HG02642 (cell line): Measurements from ENCODE around the gene FGD6.
A peak's percentile ranks its signal among the peaks of the same experiment; 100 is the strongest.
"Not testable (repeated sequence)": the region's sequence is repeated elsewhere in the genome, so short reads cannot be mapped to it uniquely, and the experiment has no call there.

ENCODE experiments used
- ATAC-seq: cut with Tn5 transposase; IDR thresholded peaks from one replicate; pipeline ENCODE4 v1.9.1; 2021; ENCODE audit warnings: mild to moderate bottlenecking; ENCODE audit not compliant: unreplicated experiment, poor library complexity

Gene FGD6

DNA sequence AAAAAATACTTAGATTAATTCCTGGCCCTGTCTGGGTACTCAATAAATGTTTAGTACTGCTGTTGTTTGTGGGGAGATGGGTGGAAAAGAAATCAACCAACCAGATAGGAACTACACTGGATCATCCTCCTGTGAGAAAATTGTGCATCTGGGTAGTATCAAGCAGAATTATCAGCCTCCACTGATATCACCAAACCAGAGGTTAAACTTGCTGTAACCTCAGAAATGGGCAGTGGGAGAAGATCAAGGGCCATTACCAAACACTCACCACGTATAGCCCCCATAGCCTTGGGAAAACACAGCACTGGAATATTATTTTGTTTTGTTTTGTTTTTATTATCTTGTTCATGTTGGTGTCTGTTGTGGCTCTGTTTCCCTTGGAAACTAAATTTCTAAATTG is 20.0 kb upstream of the FGD6 start:
- no peak for ATAC-seq

DNA sequence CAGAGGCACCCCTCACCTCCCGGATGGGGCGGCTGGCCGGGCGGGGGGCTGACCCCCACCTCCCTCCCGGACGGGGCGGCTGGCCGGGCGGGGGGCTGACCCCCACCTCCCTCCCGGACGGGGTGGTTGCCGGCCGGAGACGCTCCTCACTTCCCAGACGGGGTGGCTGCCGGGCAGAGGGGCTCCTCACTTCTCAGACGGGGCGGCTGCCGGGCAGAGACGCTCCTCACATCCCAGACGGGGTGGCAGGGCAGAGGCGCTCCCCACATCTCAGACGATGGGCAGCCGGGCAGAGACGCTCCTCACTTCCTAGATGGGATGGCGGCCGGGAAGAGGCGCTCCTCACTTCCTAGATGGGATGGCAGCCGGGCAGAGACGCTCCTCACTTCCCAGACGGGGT is 18.4 kb upstream of the FGD6 start:
- ATAC-seq = not testable (repeated sequence)

DNA sequence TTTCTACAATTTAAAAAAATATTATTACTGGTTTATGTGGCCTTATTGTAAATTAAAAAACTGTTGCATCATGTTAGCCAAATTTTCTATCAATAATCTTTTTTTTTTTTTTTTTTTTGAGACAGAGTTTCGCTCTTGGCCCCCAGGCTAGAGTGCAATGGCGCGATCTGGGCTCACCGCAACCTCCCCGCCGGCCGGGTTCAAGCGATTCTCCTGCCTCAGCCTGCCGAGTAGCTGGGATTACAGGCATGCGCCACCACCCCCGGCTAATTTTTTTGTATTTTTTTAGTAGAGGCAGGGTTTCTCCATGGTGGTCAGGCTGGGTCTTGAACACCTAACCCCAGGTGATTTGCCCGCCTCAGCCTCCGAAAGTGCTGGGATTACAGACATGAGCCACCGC is 16.9 kb upstream of the FGD6 start:
- ATAC-seq = not testable (repeated sequence)

DNA sequence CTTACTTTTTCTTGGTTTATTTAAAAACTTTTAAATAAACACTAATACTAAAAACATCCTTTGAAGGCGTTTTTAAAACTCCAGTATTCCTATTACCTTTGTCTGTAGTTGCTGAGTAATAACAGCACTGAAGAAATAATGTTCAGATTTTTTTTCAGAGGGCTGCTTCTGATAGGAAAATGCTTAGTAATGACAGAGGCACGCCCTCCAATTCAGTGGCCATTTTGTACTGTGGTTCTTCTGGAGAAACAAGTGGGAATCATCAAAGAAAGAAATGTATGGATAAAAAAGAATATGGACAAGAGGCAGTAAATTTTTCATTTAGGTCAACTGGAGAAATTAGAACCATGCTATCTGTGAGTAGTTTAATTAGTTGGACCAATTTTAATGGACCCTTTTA is 13.9 kb upstream of the FGD6 start:
- no peak for ATAC-seq

DNA sequence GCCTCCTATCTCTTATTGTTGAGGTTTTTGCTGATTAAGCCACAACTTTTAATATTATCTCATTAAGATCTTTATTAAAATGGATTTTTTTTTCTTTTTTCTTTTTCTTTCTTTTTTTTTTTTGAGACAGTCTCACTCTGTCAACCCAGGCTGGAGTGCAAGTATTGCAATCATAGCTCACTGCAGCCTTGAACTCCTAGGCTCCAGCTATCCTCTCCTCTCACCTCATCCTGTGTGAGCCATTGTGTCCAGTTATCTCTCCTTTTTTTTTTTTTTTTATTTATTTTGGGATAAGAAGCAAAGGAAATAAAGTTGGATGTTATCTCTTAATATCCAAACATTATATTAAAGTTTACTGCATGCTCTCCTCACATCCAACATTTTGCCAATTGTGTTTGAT is 13.0 kb upstream of the FGD6 start:
- ATAC-seq = no peak

DNA sequence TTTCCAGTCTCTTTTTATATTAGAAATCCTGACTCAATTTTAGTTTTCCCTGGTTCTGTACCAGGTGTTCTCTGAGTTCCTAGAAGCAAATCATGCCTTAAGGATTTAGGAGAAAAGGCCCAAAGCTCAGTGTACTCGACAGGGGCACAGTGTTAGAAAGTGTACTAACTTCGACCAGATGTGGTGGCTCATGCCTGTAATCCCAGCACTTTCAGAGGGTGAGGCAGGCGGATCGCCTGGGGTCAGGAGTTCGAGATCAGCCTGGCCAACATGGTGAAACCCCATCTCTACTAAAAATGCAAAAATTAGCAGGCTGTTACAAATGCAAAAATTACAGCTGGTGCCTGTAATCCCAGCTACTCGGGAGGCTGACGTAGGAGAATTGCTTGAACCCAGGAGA is 12.4 kb upstream of the FGD6 start:
- no peak for ATAC-seq

DNA sequence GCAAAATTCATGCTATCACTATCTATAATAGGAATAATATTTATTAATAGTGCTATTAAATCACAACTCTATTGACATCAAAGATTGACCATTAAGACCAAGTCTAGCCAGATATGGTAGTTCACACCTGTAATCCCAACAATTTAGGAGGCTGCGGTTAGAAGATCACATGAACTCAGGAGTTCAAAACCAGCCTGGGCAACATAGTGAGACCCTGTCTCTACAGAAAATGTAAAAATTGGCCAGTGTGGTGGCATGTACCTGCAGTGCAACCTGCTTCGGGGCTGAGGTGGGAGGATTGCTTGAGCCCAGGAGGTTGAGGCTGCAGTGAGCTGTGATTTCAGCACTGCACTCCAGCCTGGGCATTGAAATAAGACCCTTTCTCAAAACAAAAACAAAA is 11.3 kb upstream of the FGD6 start:
- no peak for ATAC-seq

DNA sequence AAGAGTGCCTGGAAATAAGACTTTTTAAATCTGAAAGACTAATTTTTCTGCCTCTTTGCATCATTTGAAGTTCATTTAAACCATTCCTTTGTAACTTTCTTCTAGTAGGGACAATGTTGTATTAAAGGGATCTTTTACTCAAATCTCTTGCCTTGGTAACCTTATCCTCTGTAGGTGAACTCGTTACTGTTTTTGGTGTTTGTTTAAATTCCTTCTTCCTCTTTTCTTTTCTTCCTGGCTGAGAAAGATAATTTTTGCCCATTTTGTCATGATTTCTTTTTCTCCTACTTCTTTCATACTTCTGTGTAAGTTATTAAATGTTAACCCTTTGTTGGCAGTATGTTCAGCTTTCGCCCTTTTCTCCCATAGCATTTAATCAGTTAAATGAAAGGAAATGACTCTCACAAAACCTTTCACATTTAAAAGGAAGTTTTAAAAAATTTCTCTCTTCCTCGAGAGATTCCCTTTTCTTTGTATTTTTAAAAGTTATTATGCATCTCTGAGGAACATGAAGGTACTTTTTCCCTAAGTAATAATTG is 10.6 kb upstream of the FGD6 start:
- ATAC-seq = no peak

DNA sequence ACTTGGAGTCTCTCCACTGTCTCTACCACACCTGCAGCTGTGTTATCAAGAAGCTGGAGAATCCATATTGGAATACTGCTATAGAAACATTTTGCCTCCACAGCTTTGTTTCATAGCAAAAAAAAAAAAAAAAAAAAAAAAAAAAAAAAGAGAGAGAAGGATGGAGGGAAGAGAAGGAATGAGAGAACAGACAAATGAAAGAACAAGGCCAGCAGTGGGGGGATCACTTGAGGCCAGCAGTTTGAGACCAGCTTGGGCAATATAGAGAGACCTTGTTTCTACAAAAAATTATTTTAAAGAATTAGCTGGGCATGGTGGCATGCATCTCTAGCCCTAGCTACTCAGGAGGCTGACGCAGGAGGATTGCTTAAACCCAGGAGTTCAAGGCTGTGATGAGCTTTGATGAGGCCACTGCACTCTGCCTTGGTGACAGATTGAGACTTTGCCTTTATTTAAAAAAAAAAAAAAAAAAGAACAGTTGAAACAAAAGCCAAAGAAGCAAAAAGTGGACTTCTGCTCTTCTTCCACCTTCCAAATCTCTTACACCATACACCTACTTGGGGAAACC is 8.5 kb upstream of the FGD6 start:
- ATAC-seq = no peak

DNA sequence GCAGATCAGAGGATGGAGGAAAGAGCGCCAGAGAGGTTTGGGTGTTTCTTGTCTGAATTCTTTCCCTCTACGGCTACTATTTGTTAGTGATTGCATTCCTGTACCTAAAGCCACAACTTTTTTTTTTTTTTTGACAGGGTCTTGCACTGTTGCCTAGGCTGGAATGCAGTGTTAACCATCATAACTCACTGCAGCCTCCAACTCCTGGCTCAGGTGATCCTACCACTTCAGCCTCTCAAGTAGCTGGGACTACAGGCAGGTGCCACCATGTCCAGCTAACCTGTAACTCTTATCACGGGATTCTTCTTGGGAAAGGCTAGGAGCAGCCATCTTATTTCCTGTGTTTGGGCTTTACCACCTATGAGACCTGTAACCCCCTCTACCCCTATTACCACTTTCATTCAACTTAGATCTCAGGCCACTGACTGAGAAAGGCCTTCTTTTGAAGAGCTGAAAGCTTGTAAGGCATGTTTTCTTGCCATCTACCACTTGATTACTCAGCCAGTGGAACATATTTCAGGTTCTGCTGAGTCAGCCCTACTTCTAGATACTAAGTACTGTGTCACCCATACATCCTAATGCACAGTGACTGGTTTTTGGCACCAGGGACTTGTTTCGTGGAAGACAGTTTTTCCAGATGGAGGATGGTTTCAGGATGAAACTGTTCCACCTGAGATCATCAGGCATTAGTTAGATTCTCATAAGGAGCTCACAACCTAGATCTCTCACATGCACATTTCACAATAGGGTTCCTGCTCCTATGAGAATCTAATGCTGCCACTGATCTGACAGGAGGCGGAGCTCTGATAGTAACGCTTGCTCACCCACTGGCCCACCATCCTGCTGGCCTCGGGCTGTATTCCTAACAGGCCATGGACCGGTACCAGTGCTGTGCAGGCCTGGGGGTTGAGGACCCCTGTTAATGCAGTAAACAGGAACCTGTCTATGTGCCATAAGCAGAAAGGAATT is 7.2 kb upstream of the FGD6 start:
- no peak for ATAC-seq

DNA sequence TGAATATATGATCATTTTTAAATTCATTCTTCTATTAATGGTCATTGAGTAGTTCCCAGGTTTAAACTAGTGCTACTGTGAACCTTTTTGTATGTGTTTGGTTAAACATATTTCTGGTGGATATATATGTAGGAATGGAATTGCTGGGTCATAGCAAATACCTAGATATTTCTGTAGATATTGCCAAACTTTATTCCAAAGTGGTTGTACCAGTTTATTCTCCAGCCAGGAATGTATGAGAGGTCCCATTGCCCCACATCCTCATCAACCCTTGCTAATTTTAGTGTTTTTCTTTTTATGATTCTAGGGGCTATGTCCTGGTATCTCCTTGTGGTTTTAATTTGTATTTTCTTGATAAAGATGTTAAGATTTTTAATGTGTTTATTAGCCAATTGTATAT is 3.5 kb upstream of the FGD6 start:
- ATAC-seq = no peak

DNA sequence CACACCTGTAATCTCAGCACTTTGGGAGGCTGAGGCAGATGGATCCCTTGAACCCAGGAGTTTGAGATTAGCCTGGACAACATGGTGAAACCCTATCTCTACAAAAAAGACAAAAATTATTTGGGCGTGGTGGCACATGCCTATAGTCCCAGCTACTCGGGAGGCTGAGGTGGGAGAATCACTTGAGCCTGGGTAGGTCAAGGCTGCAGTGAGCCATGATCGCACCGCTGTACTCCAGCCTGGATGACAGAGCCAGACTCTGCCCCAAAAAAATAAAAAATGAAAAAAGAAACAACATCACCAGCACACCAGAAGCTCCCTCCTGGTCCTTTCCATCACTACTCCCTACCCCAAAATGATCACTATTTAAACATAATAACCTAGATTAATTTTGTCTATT is 2.9 kb upstream of the FGD6 start:
- ATAC-seq = no peak

DNA sequence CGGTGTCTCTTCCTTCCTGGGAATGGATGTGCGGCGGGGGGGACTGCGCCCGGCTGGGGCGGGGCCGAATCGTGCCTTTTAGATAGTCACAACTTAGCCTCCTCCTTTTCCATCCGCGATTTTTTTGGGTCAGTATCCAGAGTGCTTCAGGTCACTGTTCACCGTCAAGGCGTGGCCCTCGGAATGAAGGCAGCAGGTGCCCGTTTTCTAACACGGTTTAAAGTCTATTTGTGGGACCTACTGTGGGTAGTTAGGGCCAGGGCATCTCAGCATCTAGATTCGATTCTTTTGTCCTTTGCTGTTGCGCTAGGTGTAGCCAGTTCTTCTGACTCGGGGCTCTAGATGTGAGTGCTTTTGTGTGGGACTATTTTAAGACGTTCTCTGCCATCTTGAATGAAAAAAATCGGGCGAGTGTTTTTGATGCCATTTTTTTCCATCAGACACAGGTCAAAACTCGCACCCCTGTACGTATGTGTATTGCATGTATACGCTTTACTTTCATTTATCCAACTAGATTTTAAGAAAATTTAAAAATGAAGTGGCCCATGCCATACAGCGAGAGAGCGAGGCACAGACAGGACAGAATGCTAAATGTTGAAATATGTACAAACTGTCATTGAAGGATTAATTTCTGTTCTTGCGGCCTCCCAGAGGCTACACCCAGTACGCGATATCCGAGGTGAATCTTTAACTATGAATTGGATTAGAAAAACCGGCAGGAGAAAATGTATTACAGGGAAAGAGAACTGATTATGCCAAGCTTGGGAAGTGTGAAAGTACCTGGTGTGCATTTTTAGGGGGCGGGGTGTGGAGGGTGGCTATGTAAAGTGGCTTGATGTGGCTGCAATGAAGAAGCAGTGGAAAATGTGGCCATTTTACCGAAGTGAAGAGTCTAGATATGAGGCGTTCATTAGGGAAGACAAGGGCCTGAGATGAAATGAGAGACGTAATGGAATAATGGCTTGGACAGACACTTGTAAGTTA is 1.2 kb upstream of the FGD6 start:
- no peak for ATAC-seq

DNA sequence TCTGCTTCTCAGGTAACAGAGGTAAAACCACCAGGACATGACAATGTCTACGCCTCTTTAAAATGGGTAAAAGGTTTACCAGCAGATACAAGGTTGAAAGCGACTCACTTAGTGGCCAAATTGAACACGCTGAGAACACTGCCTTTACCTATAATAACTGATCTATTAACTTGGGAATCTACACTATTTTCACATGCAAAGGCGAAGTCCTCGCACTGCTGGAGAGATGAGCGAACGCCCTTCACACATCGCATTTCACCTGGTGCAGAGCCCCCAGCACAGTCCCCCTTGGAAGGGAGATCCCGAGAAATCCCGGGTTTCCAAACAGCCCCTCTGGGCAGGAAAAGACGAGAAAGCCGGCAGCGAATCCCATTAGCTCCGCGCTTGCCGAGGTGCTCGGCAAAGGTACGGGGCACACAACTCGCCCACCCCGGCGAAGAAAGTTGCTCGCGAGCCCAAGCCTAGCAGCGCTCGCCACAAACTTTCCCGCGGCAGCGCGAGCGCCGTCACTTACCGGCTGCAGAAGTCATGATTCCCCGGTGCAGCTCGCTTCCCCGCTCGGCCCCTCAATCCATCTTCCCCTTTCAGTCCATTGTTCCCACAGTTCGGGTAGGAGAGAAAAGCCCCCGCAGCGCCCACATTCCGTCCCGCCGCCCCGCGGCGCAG is 423 bp downstream of the FGD6 start:
- peak; percentile 32 for ATAC-seq

DNA sequence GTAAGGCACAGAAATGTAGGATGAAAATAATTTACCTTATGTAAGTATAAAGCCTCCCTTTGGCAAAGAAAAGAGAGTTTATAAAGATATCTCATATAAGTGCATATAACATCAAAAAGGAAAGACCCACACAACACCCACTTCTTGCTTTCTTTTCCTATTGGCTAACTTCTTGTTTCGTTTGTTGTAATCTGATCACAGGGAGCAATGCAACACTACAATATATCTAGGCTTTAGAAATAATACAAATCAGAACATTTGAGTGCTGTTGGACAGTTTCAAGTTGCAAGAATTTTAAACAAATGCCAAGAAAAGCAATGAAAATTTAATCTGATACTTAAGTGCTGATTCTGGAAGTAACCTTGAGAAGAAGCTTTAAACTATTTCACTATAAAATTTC is 1.3 kb downstream of the FGD6 start:
- ATAC-seq = no peak

DNA sequence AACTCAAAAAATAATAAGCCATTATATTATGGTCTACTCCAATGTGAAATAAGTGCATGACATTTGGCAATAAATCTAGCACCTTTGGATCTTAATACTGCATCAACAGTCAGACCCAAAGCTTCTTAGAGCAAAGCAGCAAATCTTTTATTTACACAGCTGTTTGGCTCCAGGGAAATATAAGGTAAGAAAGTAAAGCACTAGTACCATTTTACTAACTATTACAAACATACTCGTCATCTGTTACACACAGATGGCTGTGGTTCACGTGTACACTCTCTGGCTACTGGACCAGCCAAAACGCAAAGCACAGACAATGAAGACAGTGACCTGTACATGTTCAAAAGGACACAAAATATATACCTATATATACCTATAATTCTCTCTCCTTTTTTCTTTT is 2.8 kb downstream of the FGD6 start:
- ATAC-seq = no peak

DNA sequence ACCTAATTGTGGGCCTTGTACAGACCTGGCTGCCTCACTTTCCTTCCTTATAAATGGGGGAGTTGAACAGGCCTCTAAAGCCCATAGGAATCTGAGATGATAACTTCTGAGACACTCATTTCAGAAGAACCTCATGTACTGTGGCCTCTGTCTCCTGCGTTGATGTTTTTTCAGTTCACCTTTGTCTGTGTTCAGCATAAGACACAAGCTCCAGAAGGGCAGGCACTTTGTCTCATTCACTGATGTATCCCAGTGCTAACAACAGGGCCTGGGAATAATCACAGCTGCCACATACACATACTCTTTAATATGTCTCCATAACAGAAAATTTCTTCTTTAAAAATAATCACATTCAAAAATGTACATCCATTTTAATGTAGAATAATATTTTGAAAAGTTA is 3.3 kb downstream of the FGD6 start:
- ATAC-seq = no peak

DNA sequence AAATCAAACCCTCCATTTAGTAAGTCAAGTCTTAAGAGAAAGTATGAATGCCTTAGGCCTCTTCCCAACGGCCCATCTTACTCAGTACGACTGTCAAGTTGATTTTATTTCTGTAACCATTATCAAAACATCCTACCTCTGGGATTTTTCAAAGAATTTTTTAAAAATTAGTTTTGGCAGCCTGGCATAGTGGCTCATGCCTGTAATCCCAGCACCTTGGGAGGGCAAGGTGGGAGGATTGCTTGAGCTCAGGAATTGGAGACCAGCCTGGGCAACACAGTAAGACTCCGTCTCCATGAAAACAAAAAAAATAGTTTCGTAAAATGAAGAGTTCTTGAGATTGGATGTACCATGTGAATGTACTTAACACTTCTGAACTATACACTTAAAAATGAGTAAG is 4.1 kb downstream of the FGD6 start:
- no peak for ATAC-seq

DNA sequence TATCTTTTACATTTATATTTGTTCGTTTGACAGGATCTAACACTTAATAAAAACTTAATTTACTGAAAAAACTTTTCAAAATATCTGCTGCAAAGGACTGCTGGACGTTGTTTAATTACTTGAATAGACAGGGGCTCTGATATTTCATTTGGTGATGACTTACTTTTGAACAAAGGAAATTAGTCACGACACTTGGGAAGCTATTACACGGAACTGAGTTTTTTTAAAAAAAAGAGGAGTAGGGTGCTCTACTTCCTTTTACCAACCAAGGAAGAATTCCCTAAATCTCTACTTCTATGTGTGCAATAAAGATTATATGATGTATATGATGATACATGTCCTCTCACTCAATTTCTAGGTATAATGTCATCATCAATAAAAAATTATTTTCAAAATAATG is 4.7 kb downstream of the FGD6 start:
- no peak for ATAC-seq

DNA sequence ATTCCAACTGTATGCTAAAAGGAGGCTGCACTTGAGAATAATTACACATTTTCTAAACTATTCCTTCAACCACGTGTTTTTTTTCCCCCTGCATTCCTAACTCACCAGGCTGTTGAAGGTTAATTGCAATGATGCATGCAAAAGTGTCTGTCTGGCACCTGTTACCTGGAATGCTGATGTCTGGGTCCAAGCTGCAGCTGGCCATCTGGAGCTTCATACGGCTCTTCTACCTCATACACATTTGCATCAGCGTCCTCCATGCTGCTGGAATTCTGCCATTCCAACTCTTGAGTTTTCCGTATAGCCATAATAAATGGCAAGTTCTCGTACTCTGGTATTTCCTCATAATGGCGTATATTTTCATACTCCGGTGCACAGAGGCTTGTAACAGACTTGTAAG is 8.6 kb downstream of the FGD6 start:
- ATAC-seq = no peak
